HS-27A (cell line): ENCODE results near the gene ESRRA.
"Not testable (repeated sequence)": the region's sequence is repeated elsewhere in the genome, so short reads cannot be mapped to it uniquely, and the experiment has no call there.

ENCODE experiments used
- DNase-seq: peaks from one replicate; pipeline ENCODE4 v3.0.0-alpha.2; 2012; ENCODE audit warnings: low read depth, missing footprints

The ESRRA gene

DNA sequence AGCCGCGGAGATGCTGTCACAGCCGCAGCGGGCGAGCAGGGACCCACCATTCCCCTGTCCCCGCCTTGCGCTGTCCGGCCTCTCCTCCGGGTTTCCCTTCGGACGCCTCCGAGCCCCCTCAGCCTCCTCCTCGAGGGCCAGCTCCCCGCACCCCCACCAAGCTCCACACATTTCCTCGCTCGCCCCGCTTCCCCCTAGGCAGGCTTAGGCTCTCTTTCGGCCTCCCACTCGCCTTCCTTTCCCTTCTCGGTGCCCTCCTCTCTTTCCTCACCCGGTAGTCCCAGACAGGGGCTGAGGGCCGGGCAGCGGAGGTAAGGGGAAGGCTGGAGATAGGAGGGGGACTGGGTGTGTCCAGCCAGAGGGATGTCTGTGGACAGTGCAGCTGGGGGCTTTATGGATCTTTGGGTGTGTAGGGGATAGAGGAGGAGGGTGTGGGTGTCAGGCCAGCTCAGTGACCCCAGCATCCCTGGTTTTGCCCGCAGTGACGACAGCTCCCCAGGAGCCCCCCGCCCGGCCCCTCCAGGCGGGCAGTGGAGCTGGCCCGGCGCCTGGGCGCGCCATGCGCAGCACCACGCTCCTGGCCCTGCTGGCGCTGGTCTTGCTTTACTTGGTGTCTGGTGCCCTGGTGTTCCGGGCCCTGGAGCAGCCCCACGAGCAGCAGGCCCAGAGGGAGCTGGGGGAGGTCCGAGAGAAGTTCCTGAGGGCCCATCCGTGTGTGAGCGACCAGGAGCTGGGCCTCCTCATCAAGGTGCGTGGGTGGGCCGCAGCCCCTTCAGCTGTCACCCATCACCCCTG is 12.7 kb upstream of the ESRRA start:
- DNase-seq, result no peak

DNA sequence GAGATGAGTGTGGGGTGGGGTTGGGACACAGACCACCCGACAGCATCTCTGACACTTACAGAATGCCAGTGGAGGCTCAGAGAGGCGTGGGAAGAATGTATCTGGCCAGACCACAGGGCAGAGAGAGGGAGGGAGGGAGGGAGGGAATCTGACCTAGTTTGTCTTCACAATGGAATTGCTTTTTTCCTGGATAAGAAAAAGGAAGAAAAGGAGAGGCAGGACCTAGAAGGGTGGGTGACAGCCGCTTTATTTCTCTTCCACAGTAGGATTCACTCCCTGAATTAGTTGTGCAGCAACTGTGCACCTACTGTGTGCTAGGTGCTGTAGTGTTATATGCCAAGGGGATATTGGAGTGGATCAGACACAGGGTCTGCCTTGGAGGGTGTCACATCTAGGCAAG is 10.6 kb upstream of the ESRRA start:
- DNase-seq, result no peak

DNA sequence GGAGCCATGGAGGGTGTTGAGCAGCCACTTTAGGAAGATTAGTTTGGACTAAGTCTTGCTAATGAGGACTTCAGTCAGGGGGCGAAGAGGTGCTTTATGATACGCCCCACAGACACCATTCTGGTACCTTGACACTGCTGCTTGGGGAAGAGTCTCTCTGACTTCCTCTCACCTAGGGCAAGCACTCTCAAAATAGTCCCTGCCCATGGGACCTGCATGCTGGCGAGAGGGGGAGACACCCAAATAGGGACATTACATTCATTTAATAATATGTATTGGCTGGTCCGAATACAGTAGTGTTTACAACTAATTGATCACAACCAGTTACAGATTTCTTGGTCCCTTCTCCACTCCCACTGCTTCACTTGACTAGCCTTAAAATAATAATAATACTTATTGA is 9.6 kb upstream of the ESRRA start:
- no peak for DNase-seq

DNA sequence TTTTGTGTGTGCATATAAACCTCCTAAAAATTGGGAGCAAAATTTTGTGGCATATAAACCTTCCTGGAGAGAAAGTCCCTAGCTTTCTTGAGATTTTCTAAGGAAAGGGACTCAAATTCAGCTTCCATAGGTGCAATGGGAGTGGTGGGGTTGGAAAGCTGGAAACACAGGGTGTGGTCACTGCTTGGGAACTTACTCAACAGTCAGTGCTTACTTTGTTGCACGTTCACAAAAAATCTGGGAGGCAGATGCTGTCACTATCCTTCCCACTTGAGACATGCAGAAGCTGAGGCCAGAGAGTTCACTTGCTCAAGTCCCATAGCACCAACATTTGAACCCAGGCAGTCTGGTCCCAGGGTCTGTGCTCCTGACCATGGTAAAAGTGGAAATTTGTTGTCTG is 9.1 kb upstream of the ESRRA start:
- no peak for DNase-seq

DNA sequence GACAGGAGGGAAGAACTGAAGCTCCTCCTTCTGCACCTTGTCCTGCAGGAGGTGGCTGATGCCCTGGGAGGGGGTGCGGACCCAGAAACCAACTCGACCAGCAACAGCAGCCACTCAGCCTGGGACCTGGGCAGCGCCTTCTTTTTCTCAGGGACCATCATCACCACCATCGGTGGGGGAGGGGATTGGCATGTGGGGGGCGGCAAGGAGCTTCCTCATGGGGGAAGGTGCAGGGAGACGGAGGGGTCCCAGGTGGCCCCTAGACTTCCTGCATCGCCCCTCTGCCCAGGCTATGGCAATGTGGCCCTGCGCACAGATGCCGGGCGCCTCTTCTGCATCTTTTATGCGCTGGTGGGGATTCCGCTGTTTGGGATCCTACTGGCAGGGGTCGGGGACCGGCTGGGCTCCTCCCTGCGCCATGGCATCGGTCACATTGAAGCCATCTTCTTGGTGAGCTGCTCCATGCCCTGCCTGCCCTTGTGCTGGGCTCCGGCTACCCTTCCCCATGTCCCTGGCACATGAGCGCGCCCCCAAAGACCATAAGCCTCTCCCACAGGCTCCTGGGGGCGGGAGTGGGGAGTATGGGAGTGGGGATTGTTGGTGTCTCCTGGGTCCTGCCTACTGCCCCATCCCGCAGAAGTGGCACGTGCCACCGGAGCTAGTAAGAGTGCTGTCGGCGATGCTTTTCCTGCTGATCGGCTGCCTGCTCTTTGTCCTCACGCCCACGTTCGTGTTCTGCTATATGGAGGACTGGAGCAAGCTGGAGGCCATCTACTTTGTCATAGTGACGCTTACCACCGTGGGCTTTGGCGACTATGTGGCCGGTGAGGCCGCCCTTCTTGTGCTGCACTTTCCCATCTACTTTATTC is 8.3 kb upstream of the ESRRA start:
- no peak for DNase-seq

DNA sequence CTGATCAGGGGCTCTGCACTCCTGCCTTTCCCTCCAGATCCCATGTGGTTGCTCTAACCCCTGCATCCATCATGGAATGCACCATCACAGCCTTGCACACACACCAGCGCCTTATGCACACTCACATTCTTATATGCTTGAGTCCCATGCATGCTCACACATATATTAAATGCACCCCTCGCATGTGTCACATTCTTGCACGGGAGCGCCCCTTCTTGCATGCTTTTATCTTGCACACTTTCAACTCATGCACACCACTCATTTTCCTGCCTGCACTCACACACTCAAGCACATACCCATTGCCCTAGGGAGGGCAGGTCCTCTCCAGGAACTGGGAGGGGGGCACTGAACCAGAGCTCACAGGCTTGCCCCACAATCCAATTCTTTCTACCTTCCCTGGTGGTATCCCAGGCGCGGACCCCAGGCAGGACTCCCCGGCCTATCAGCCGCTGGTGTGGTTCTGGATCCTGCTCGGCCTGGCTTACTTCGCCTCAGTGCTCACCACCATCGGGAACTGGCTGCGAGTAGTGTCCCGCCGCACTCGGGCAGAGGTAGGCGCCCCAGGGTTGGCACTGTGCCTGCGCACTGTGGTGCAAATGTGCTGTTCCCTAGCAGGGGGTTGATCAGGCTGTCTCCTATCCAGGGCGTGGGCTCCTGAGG is 7.5 kb upstream of the ESRRA start:
- DNase-seq, result no peak

DNA sequence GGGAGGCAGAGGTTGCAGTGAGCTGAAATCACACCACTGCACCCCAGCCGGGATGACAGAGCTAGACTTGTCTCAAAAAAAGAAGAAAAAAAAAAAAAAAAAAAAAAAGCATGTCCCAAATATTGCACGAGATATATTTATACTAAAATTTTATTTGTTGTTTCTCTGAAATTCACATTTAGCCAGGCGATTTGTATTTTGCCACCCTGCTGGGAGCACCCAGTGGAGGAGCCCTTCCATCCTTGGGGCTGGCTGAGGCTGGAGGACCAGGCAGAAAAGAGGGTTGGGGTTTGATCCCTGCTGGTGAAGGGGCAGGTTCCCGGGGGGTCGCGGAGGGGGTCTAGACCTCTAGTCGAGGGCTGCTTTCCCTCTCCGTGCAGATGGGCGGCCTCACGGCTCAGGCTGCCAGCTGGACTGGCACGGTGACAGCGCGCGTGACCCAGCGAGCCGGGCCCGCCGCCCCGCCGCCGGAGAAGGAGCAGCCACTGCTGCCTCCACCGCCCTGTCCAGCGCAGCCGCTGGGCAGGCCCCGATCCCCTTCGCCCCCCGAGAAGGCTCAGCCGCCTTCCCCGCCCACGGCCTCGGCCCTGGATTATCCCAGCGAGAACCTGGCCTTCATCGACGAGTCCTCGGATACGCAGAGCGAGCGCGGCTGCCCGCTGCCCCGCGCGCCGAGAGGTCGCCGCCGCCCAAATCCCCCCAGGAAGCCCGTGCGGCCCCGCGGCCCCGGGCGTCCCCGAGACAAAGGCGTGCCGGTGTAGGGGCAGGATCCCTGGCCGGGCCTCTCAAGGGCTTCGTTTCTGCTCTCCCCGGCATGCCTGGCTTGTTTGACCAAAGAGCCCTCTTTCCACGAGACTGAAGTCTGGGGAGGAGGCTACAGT is 6.1 kb upstream of the ESRRA start:
- no peak for DNase-seq

DNA sequence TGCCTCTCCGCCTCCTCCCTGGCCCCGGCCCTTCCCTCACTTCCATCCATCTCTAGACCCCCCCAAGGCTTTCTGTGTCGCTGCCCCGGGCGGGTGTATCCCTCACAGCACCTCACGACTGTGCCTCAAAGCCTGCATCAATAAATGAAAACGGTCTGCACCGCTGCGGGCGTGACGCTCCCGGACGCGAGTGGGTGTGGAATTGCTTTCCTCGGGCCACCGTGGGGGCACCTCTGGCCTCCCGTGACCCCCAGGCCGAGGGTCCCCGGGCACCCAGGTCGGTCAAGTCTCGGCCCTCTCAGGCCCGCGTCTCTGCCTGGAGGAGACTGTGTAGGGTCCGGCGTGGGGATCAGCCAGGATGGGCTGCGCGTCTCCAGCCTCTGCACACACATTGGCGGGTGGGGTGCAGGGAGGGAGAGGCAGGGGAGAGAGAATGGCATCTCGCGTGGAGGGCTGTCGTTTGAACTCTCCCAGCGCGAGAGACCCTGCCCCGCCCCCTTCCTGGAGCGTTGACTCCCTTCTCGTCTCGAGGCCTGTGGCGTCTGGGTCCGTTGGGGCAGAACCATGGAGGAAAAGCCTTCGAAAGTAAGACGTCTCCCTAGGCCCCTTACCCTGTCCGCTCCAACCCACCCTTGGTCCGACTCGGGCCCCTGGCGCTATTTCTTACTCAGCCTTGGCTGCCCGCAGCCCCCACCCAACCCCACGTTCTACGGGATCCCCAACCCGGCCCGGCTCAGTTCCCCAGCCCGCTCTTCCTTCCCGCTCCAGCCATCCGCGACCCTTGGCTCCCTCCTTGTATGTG is 5.3 kb upstream of the ESRRA start, which contains the start of gene CATSPERZ:
CATSPERZ (plus strand) TSS at position 512 of the 802 bp plus-strand sequence; CDS start at position 565, 53 bp downstream.
- no peak for DNase-seq

DNA sequence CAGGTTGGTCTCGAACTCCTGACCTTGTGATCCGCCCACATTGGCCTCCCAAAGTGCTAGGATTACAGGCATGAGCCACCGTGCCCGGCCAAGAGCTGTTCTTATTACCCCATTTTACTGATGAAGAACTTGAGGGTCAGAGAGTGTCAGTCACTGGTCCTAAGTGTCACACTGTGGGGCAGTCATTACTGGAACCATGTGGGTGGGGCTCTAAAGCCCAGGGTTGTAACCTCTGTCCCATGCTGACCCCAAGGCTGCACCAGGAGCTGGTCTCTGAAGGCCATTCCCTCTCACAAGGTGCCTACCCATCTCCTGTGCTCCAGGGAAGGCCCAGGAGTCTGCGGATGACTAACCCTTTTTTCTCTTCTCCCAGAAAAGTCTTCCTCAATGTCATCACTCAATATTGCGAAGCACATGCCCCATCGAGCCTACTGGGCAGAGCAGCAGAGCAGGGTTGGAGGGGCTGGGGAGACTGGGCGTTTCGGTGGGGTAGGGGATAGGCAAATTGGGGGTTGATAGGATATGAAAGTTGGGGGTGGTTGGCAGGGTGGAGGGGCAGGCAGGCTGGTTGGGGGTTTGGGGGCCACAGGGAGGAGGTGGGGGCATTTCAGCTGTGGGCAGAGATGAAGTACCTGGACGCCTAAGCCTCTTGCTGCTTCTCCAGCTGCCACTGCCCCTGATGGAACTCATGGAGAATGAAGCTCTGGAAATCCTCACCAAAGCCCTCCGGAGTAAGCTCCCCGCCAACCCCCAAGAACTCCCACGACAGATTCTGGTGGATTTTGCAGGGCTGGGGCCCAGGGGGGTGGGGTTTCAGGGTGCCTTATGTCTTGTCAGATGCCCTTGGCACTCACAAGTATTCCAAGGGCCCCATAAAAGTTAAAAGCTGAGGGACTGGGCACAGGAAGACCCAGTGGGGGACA is 2.0 kb upstream of the ESRRA start:
- DNase-seq, result no peak

DNA sequence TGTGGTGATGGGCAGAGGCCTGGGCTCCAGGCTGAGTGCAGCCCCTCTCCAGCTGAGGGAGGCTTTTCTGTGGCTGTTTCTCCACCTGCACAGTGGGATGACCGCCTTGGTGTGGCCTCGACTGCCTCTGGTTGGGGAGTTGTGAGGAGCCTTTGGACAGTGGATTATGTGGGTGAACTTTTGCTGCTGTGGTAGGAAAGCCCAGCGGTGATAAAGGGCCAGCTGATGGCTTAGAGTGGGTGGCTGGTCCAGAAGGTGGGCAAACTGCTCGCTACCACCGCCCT is 1.4 kb upstream of the ESRRA start:
- no peak for DNase-seq

DNA sequence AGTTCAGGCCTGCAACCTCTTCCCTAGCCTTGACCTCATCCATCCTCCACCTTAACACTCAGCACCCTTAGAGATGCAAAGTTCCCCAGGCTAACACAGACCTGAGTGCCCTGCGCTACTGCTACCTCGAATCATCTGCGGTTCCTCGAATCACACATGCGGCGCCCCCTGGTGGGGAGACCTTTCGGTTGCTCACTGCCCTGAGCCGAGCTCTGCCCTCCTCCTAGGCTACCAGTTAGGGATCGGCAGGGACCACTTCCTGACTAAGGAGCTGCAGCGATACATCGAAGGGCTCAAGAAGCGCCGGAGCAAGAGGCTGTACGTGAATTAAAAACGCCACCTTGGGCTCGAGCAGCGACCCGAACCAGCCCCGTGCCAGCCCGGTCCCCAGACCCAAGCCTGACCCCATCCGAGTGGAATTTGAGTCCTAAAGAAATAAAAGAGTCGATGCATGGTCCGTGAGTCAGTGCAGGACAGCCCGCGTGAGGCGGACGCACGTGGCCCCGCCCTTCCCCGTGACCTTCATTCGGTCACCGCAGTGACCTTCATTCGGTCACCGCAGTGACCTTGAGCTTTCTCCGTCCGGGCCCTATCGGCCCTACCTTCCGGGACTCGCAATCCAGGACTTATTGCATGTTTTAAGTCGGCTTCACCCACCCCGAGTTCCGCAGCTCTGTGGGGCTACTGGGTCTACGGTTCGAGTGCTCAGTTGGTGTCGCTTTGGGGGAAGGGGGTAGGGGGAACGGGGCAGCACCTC is 830 bp upstream of the ESRRA start:
- DNase-seq, result peak; percentile 76

DNA sequence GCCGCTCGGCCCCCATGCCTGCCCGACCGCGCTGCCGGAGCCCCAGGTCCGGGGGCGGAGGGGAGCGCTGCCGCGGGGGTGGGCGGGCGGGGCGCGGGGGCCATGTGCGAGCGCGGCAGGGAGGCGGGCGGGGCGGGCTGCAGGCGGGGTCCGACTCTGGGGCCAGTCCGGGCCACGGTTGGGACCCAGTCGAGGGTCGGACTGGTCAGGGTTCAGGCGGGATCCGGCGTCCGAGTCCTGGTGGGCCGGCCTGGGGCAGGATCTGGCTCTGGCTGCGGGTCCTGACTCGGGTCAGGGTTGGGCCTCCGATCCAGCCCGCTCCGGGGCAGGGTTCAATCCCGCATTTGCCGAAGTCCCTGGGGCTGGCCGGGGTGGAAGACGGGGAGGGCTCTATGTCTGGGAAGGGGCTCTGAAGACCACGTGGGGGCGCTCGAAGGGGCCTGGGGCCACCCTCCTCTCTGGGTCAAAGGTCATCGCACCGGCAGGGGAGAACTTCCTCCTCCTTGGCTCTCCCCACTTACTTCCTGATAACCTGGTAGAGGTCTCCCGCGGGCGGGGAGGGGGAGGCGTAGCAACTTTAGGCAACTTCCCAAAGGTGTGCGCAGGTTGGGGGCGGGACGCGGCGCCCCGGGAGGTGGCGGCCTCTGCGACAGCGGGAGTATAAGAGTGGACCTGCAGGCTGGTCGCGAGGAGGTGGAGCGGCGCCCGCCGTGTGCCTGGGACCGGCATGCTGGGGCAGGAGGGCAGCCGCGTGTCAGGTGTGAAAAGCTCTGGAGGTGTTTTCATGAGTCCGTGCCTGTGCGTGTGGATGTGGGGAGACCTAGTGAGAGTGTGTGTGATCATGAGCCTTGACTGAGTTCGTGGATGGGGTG is 603 bp downstream of the ESRRA start:
- DNase-seq, result no peak

DNA sequence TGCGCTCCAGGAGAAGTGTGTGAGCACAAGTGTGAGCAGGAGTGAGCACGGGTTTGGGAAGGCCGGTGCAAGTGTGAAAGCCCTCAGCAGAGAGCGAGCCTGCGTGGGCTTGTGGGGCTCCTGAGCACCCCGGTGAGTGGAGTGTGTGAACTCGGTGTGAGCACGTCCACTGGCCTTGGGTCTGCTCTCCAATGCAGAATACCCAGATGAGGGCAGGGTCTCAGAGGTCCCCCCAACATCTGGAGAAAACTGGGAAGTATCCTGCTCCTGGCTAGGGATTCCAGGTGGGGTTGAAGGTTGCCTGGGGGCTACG is 1.2 kb downstream of the ESRRA start:
- no peak for DNase-seq

DNA sequence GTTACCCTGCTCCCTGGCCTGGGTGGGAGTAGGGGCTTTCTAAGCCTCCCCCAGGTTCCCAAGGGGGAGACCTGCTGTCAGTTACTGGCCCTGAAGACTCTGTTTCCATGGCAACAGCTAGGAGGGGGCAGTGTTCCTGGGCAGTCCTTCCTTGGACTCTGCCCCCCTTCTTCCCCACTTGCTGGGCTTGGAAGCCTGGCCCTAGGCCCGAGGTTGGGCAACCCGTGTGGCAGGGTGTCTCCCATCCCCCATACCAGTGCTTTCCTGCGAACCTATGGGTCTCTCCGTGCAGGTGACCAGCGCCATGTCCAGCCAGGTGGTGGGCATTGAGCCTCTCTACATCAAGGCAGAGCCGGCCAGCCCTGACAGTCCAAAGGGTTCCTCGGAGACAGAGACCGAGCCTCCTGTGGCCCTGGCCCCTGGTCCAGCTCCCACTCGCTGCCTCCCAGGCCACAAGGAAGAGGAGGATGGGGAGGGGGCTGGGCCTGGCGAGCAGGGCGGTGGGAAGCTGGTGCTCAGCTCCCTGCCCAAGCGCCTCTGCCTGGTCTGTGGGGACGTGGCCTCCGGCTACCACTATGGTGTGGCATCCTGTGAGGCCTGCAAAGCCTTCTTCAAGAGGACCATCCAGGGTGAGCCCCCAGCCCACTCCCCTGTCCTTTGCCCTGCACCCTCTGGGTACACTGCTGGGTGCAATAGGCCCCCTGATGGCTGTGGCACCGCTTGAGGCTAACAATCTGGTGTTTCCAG is 1.7 kb downstream of the ESRRA start:
- no peak for DNase-seq

DNA sequence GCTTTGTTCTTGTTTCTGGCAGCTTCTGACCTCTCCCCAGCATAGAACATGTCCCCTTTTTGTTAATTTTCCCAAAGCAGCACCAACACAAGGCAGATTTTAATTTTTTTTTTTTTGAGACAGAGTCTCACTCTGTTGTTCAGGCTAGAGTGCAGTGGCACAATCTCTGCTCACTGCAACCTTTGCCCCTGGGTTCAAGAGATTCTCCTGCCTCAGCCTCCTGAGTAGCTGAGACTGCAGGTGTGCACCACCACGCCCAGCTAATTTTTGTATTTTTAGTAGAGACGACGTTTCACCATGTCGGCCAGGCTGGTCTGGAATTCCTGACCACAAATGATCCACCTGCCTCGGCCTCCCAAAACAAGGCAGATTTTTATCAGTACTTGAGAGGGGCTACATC is 2.5 kb downstream of the ESRRA start:
- not testable (repeated sequence) for DNase-seq

DNA sequence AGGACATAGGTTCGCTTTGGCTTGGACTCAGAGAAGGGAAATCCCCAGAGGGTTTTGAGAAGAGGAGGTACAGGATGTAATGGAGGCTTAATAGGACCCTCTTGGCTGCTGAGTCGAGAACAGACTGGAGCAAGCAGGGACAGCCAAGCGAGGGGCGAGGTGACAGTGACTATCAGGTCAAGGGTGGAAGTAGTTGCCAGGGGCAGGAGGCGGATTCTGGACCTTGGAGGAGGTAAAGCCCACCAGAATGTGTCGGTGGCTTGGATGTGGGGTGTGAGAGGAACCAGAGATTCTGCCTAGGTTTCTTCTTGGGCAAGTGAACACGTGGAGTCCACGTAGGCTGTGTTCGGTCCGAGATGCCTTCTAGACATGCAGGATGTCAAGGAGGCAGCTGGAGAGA is 7.6 kb downstream of the ESRRA start:
- DNase-seq, result no peak

DNA sequence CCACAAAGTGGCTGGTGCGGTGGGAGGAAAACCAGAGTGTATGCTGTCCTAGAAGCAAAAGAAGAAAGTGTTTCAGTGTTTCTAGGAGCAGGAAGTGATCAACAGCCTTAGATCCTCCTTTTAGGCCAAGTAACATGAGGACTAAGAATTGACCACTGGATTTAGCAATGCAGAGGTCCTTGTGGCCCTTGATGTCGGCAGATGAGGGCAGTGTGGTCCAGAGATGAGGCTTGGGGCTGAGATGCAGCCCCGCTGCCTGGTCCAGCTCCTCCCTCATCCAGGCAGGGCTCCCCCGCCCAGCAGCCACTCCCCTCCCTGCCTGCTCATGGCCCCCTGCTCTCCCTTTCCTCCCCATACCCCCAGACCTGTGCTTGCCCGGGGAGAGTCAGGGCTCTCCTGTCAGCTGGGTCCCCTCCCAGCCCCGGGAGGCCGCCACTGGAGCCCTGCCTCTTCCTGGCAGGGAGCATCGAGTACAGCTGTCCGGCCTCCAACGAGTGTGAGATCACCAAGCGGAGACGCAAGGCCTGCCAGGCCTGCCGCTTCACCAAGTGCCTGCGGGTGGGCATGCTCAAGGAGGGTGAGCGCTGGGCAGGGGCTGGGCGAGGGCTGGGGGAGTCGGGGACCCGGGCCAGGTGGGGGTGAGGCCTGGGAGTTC is 8.3 kb downstream of the ESRRA start:
- no peak for DNase-seq
